GM12878 (cell line): ENCODE results near the gene RAB11A. TPM values are rescaled to one million over a fixed set of nuclear protein-coding genes. Genes with fewer than 3 reads are reported as not detected.

Source experiments
- ATAC-seq: fragments of 200-7000 bp; cut with Tn5 transposase; 3 replicates; pipeline ENCODE4 v1.9.1; 2020; ENCODE audit warnings: mild to moderate bottlenecking, moderate library complexity
- BruUV-seq: library from RNA; stranded (reverse); fragments of 400-500 nt; replicated peaks from 2 replicates; lab custom pipeline; 2021; lab: Mats Ljungman, UMichigan
- CTCF ChIA-PET: fragments of 300-600 bp; sonication (Branson Sonifier 250); formaldehyde crosslinking; extraction: SDS; loops from one replicate; lab custom pipeline; 2021; ENCODE audit warnings: inconsistent platforms; lab: Yijun Ruan, JAX
- POLR2A ChIA-PET: fragments of 350-600 bp; formaldehyde crosslinking; extraction: SDS; loops from one replicate; lab custom pipeline; 2021; ENCODE audit warnings: inconsistent platforms; lab: Charles Lee
- RAD21 ChIA-PET: fragments of 300-600 bp; sonication (Branson Sonifier 250); formaldehyde crosslinking; loops from one replicate; lab custom pipeline; 2023; ENCODE audit warnings: antibody characterized with exemption; ENCODE audit not compliant: unreplicated experiment; lab: Charles Lee
- SMC1A ChIA-PET: fragments of 300-600 bp; sonication (Branson Sonifier 250); formaldehyde crosslinking; loops from one replicate; lab custom pipeline; 2023; ENCODE audit not compliant: unreplicated experiment, uncharacterized antibody; lab: Charles Lee
- DNase-seq: peaks from one replicate; pipeline ENCODE4 v3.0.0-alpha.2; 2011; ENCODE audit warnings: low read depth, low spot score
- FAIRE-seq: peaks from 3 replicates; lab custom pipeline; 2011; peaks lifted over from hg19 to GRCh38; lab: Jason Lieb, UNC
- H2AFZ ChIP-seq: 2 replicates; pipeline ENCODE4 v1.6.0; 2011; ENCODE audit warnings: low read depth, low read length, control low read depth; ENCODE audit not compliant: control insufficient read depth
- H3K27ac ChIP-seq: 2 replicates; pipeline ENCODE4 v1.5.1; 2011; ENCODE audit warnings: control low read depth; ENCODE audit not compliant: control insufficient read depth, insufficient read depth
- H3K27me3 ChIP-seq, 2 experiments: replicated peaks in 1 of 2; 2 replicates each; pipeline versions ENCODE4 v1.6.0 to v1.6.1; 2011; ENCODE audit warnings: low read length in 1 of 2; ENCODE audit not compliant: control insufficient read depth in 2 of 2, insufficient read depth in 2 of 2
- H3K36me3 ChIP-seq, 2 experiments: 2 replicates each; pipeline ENCODE4 v1.5.1; 2011; ENCODE audit warnings: low read length in 1 of 2; ENCODE audit not compliant: control insufficient read depth in 2 of 2, insufficient read depth in 2 of 2
- H3K4me1 ChIP-seq: 2 replicates; pipeline ENCODE4 v1.6.1; 2011; ENCODE audit warnings: mild to moderate bottlenecking, low read length, moderate library complexity, mixed read lengths; ENCODE audit not compliant: control insufficient read depth, insufficient read depth
- H3K4me2 ChIP-seq: 2 replicates; pipeline ENCODE4 v1.6.0; 2011; ENCODE audit warnings: control low read depth; ENCODE audit not compliant: control insufficient read depth, insufficient read depth
- H3K4me3 ChIP-seq: fragments of 200-600 bp; sonication (generic); 2 replicates; pipeline ENCODE4 v1.5.1; 2016
- H3K79me2 ChIP-seq: 2 replicates; pipeline ENCODE4 v1.6.0; 2011; ENCODE audit warnings: low read length; ENCODE audit not compliant: control insufficient read depth, insufficient read depth
- H3K9ac ChIP-seq: 2 replicates; pipeline ENCODE4 v1.8.0; 2011; ENCODE audit warnings: low read length, control low read depth, mixed read lengths; ENCODE audit not compliant: control insufficient read depth, insufficient read depth
- H3K9me3 ChIP-seq: replicated peaks from 3 replicates; pipeline ENCODE4 v1.5.1; 2011; ENCODE audit warnings: mild to moderate bottlenecking, low read length; ENCODE audit not compliant: control insufficient read depth, insufficient read depth
- H4K20me1 ChIP-seq: 2 replicates; pipeline ENCODE4 v1.6.0; 2011; ENCODE audit not compliant: control insufficient read depth, insufficient read depth
- CHD4 ChIP-seq: fragments of 200-600 bp; sonication (generic); IDR thresholded peaks from 2 replicates; pipeline ENCODE4 v1.6.1; 2016; ENCODE audit warnings: mild to moderate bottlenecking
- ELK1 ChIP-seq: IDR thresholded peaks from 2 replicates; pipeline ENCODE4 v1.6.1; 2012; ENCODE audit warnings: low read depth, low read length, improper control_type of control experiment
- FOXK2 ChIP-seq: fragments of 450-650 bp; IDR thresholded peaks from 2 replicates; pipeline ENCODE4 v1.6.1; 2017; ENCODE audit warnings: mild to moderate bottlenecking, moderate library complexity
- PRDM15 ChIP-seq: fragments of 450-650 bp; formaldehyde crosslinking; IDR thresholded peaks from 2 replicates; pipeline ENCODE4 v1.4.0; 2020; ENCODE audit warnings: mild to moderate bottlenecking, moderate library complexity
- RAD51 ChIP-seq: fragments of 450-650 bp; IDR thresholded peaks from 2 replicates; pipeline ENCODE4 v1.6.1; 2016; ENCODE audit warnings: moderate library complexity, mild to moderate bottlenecking, inconsistent platforms
- SREBF2 ChIP-seq: IDR thresholded peaks from 2 replicates; pipeline ENCODE4 v1.6.1; 2012; ENCODE audit warnings: mild to moderate bottlenecking, low read length
- WGBS: methylation state at CpG from one replicate; pipeline ENCODE4 v1.1.6; 2016; ENCODE audit warnings: low lambda C conversion rate; ENCODE audit not compliant: insufficient replicate concordance, insufficient coverage; ENCODE audit errors: missing lambda C conversion rate; 5-methylcytosine and 5-hydroxymethylcytosine counted together
- in situ Hi-C: fragments of 300-500 bp; cut with MboI; formaldehyde crosslinking; loops from 9 replicates; pipeline ENCODE4 v1.14.3; 2018; ENCODE audit warnings: mixed read lengths
- intact Hi-C: fragments of 100-400 bp; cut with micrococcal nuclease; formaldehyde crosslinking; loops from one replicate; pipeline ENCODE4 v1.14.2; 2022; ENCODE audit not compliant: unreplicated experiment
- polyA plus RNA-seq, 11 experiments: library from polyadenylated mRNA; depleted of rRNA in 4 of 11; unstranded in 6 of 11; stranded (reverse) in 5 of 11; fragments of >200 nt; fragmentation: Nextera tagmentation in 4 of 11; fragmentation: Illumina TruSeq in 1 of 11; extraction: Ambion mirVana in 4 of 11; extraction: Trizol in 1 of 11; gene quantifications; 1 replicate in 1 of 11; 2 replicates in 10 of 11; pipeline versions ENCODE4 v1.2.1 to v1.2.3, GENCODE V29; 2011 to 2016; ENCODE audit warnings: inconsistent platforms in 2 of 11, missing spikeins in 2 of 11, low read depth in 1 of 11
- total RNA-seq, 4 experiments: library from RNA; depleted of rRNA in 3 of 4; stranded (reverse); fragments of >200 nt in 3 of 4; fragmentation: Illumina TruSeq in 1 of 4; extraction: Trizol in 1 of 4; gene quantifications; 2 replicates each; pipeline versions ENCODE4 v1.2.1 to v1.2.3, GENCODE V29; 2013 to 2021

Gene RAB11A
- total and polyA plus RNA-seq, 10 of the 15 experiments (the other 5 are each of a cell fraction or from before 2014, with no cell fraction given): 128 to 387 (median 224) TPM

DNA sequence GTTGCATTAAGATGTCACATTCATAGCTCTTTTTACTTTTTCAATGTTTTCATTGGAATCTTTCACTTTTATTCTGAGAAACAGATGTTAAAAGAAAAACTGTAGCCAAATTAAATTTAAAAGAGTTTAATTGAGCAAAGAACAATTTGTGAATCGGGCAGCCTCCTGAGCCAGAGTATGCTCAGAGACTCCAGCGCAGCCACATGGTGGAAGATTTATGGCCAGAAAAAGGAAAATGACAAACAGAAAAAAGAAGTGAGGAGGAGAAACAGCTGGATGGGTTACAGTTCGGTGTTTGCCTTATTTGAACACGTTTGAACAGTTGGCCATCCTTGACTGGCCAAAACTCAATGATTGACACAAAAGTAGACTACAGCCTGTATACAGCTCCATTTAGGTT, 33.8 kb upstream of the RAB11A start:
- RAD21 ChIA-PET: interaction anchor here (0.8 to 6.1 kb wide), 11 partner anchors 12 to 323 kb away, joined by 3 to 69 read pairs (median 5); partner anchors contain the start of gene INTS14
- no peaks in the 10 kb centered on the region for H3K36me3 ChIP-seq
- POLR2A ChIA-PET: interaction anchor here (0.6 to 2.1 kb wide), 9 partner anchors 12 to 205 kb away, joined by 3 to 6 read pairs (median 4); partner anchors contain the start of gene RAB11A
- H3K4me2 ChIP-seq: no peak overlapping the region
- no peaks in the 10 kb centered on the region for H3K27me3 ChIP-seq
- H2AFZ ChIP-seq: no peak overlapping the region
- no peak overlapping the region for H3K9ac ChIP-seq
- BruUV-seq: no TSS peak
- H3K9me3 ChIP-seq: no peaks in the 10 kb centered on the region
- DNase-seq (no peak), FAIRE-seq (no peak), ATAC-seq (no peak)
- SMC1A ChIA-PET: interaction anchor here (0.8 to 7.1 kb wide), 30 partner anchors 8 to 204 kb away, joined by 3 to 66 read pairs (median 4); partner anchors contain the start of genes DENND4A and RAB11A
- 90% methylated on average over 4 of the region's 4 CpGs for WGBS
- CTCF ChIA-PET: interaction anchor here (0.8 to 9.3 kb wide), 21 partner anchors 9 to 240 kb away, joined by 3 to 192 read pairs (median 4); partner anchors contain the start of genes INTS14 and RAB11A
- in situ Hi-C loops: no loop called here
- TF ChIP-seq RAD51 (no peak), PRDM15 (no peak), FOXK2 (no peak), ELK1 (no peak), CHD4 (no peak), SREBF2 (no peak)
- intact Hi-C loops: no loop called here
- H3K4me1 ChIP-seq: peaks cover 21% of the 10 kb centered on the region
- no peaks in the 10 kb centered on the region for H4K20me1 ChIP-seq
- no peaks in the 10 kb centered on the region for H3K79me2 ChIP-seq
- no peak overlapping the region for H3K4me3 ChIP-seq
- H3K27ac ChIP-seq: no peak overlapping the region
